Measurements from ENCODE around the gene LARP6. TPM values are rescaled to one million over a fixed set of nuclear protein-coding genes. Genes with fewer than 3 reads are reported as not detected.

LARP6 gene
- 17.9 and 20.8 TPM in 2 replicates for total RNA-seq

GRCh38 chr15:70853973-70854665 lies at the start of gene LARP6:
TSS of gene LARP6 (minus strand) at chr15:70854157. CDS start at chr15:70854088, 69 bp downstream.

GRCh38 chr15:70892002-70892911 lies 38.3 kb upstream of the LARP6 start, which contains the start of the genes LRRC49 and THAP10:
TSS of gene LRRC49 (plus strand) at chr15:70892826. CDS start at chr15:70892895, 69 bp downstream.
TSS of gene THAP10 (minus strand) at chr15:70892433. CDS start at chr15:70892272, 161 bp downstream.

Other genes starting within 250 kb of the LARP6 start
- 17.3 and 44.4 TPM in 2 replicates for gene UACA, start 90.6 kb downstream of the LARP6 start, total RNA-seq
- 1.5 and 2.0 TPM in 2 replicates for gene THAP10, start 38.3 kb upstream of the LARP6 start, total RNA-seq
- 6.5 and 6.7 TPM in 2 replicates for gene LRRC49, start 38.7 kb upstream of the LARP6 start, total RNA-seq

Measured in placental epithelial cell (primary cell).